Stimulated activated memory B cell treated with anti-CD40 and anti-IgM and Interleukin-4, amounts not matched to agents 10 μg/mL and 1 μg/mL and 100 μg/mL, for 72 hours (primary cell): ENCODE data around the gene ARMC2.

Experiments
- ATAC-seq: fragments of 150-1000 bp; cut with Tn5 transposase; 2 replicates; pipeline ENCODE4 v1.10.0; 2021
- H3K27ac Mint-ChIP-seq: one replicate; pipeline ENCODE4 v1.8.0; 2022; ENCODE audit warnings: mild to moderate bottlenecking, mixed read lengths
- H3K27me3 Mint-ChIP-seq: one replicate; pipeline ENCODE4 v1.8.0; 2022; ENCODE audit warnings: mixed read lengths
- H3K36me3 Mint-ChIP-seq: one replicate; pipeline ENCODE4 v1.8.0; 2022; ENCODE audit warnings: mixed read lengths
- H3K4me1 Mint-ChIP-seq: one replicate; pipeline ENCODE4 v1.8.0; 2022; ENCODE audit warnings: mixed read lengths
- H3K4me3 Mint-ChIP-seq: one replicate; pipeline ENCODE4 v1.8.0; 2022; ENCODE audit warnings: mild to moderate bottlenecking, moderate library complexity, mixed read lengths
- H3K9me3 Mint-ChIP-seq: one replicate; pipeline ENCODE4 v1.8.0; 2022; ENCODE audit warnings: mixed read lengths

The ARMC2 gene

GRCh38 chr6:109009236-109009961 lies 161.2 kb downstream of the ARMC2 start:
- ATAC-seq = peak; percentile 98
- Mint-ChIP-seq H3K36me3 (no peaks in the 10 kb centered on the region), H3K27ac (peak overlapping the region; percentile 85), H3K4me1 (peaks cover 46% of the 10 kb centered on the region), H3K4me3 (peak overlapping the region; percentile 90), H3K9me3 (no peaks in the 10 kb centered on the region), H3K27me3 (no peaks in the 10 kb centered on the region)

DNA sequence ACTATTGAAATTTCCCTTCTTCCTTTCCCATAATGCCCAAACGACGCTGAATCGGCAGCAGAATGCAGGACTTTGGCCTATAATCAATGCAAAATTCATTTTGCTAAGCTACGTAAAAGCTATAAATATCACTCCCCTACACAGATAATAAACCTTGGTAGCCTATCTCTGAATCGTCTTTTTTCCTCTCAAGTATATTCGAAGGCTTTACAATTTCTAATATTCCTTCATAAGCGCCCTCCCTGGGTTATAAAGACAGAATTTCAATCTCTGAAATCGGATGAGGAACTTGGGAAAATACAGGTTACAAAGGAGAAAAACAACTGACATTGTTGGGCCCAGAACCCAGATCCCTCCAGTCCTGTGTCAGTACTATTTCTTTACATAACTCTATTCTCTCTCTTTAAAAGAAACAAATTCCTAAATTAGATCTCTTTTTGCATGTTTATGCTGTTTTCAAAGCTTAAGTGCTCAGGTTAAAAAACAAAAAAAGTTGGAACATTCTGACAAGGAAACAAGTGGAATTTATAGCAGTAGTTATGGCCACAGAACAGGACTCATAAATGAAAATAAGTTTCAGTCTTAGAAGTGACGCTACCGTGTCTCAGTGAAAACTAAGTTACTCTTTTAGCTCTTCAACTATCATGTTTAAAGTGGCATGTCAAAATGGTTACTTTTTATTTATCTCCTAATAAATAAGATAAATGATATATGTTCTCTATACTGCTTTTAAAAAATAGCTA lies 161.9 kb downstream of the ARMC2 start:
- ATAC-seq = no peak
- Mint-ChIP-seq H3K27ac (peak overlapping the region; percentile 85), H3K9me3 (no peaks in the 10 kb centered on the region), H3K27me3 (no peaks in the 10 kb centered on the region), H3K4me1 (peaks cover 52% of the 10 kb centered on the region), H3K4me3 (peak overlapping the region; percentile 90), H3K36me3 (no peaks in the 10 kb centered on the region)

DNA sequence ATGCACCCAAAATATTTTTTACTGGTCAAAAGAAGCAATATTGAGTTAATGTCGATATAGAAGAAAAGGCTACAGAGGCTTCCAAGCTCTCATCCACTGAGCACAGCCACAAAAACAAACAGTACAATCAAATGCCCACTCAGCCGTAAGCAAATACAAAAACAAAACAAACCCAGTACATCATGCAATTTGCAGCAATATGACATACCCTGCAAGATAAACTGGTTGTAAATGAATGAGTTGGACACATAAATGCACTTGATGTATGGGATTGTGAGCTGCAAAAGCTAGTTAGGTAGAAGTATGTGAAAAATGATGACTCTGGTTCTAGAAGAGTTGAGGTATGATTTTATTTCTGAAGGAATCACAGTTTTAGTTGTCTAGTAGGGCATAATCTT lies 162.5 kb downstream of the ARMC2 start:
- H3K27me3 Mint-ChIP-seq = no peaks in the 10 kb centered on the region
- no peak for ATAC-seq
- no peaks in the 10 kb centered on the region for H3K9me3 Mint-ChIP-seq
- peaks cover 57% of the 10 kb centered on the region for H3K4me1 Mint-ChIP-seq
- peak overlapping the region; percentile 85 for H3K27ac Mint-ChIP-seq
- H3K4me3 Mint-ChIP-seq = no peak overlapping the region
- H3K36me3 Mint-ChIP-seq = no peaks in the 10 kb centered on the region

DNA sequence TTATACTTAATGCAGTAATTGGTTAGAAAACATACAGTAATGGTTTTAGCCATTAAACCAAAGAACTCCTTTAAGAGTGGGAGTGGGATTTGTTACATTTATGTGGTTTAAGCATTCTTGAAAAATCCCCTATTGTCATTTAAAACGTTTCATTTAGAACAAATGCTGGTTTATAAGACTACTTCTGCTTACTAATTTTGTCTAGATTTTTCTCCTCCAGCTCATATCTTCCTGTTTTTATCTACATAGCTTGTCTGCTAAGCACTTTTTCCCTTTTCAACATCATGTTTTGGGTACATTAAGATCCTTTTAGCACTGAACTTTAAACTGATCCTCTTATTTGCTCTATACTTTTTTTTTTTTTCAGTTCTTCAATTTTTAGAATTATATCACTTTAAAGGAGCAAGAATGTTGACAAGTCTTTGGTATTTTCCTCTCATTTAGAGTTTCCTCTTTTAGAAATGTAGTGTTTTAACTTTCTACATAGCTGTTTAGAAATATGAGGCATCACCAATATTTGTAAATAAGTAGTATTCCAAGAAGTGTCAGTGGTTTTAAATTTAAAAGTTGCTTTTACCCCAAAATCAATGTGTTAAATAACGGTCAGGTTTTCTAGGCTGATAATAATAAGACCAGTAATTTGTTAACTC lies 165.6 kb downstream of the ARMC2 start:
- H3K9me3 Mint-ChIP-seq = no peaks in the 10 kb centered on the region
- no peak overlapping the region for H3K4me3 Mint-ChIP-seq
- H3K27me3 Mint-ChIP-seq = no peaks in the 10 kb centered on the region
- H3K27ac Mint-ChIP-seq = peak overlapping the region; percentile 47
- peaks cover 42% of the 10 kb centered on the region for H3K4me1 Mint-ChIP-seq
- H3K36me3 Mint-ChIP-seq = no peaks in the 10 kb centered on the region
- no peak for ATAC-seq

DNA sequence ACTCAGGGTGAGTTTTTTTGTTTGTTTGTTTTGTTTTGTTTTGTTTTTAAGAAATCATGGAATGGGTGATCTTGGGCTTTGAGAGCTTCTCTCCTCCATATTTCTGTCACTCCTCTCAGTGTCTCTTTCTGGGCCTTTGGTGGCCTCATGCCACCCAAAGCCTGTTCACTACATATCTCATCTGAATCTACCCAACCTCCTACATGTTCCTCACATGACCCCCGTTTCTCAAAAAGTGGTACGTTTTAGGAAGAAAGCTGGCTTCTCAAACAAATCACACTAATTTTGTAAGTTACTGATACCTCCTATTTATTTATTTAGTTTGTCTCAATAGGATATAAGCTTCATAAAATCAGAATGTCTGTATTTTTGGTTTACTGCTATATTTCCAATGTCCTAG lies 166.4 kb downstream of the ARMC2 start:
- Mint-ChIP-seq H3K36me3 (no peaks in the 10 kb centered on the region), H3K4me1 (peaks cover 46% of the 10 kb centered on the region), H3K27me3 (no peaks in the 10 kb centered on the region), H3K9me3 (no peaks in the 10 kb centered on the region), H3K4me3 (no peak overlapping the region), H3K27ac (peak overlapping the region; percentile 47)
- no peak for ATAC-seq

GRCh38 chr6:109015176-109015575 lies 167.0 kb downstream of the ARMC2 start:
- no peak for ATAC-seq
- H3K27me3 Mint-ChIP-seq = no peaks in the 10 kb centered on the region
- H3K36me3 Mint-ChIP-seq = no peaks in the 10 kb centered on the region
- H3K4me1 Mint-ChIP-seq = peaks cover 42% of the 10 kb centered on the region
- no peaks in the 10 kb centered on the region for H3K9me3 Mint-ChIP-seq
- H3K4me3 Mint-ChIP-seq = no peak overlapping the region
- H3K27ac Mint-ChIP-seq = peak overlapping the region; percentile 47

GRCh38 chr6:109019911-109020310 lies 171.7 kb downstream of the ARMC2 start:
- Mint-ChIP-seq H3K4me3 (no peak overlapping the region), H3K4me1 (peaks cover 25% of the 10 kb centered on the region), H3K36me3 (no peaks in the 10 kb centered on the region), H3K9me3 (no peaks in the 10 kb centered on the region), H3K27me3 (no peaks in the 10 kb centered on the region), H3K27ac (no peak overlapping the region)
- ATAC-seq = no peak

DNA sequence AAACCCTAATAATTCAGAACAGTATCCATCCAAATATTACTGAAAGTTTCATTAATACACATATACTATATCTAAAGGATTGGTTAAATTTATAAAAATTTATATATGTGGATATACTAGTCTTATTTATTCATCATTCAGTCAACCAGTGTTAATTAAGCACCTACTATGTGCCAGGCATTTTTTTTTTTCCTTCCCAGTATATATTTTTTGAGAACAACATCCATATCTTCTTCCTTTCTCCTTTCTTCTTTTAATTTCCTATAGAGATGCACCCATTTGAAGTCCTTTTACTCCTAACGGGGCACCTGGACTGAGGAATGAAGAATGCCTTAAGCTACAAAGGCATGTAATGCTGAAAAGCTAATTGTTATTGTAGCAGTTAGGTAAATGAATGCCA lies 173.6 kb downstream of the ARMC2 start:
- Mint-ChIP-seq H3K27ac (no peak overlapping the region), H3K4me3 (no peak overlapping the region), H3K4me1 (peaks cover 24% of the 10 kb centered on the region), H3K9me3 (peaks cover 3% of the 10 kb centered on the region), H3K27me3 (no peaks in the 10 kb centered on the region), H3K36me3 (no peaks in the 10 kb centered on the region)
- ATAC-seq = no peak

- Mint-ChIP-seq H3K9me3 (peaks cover 3% of the 10 kb centered on the region), H3K27ac (no peak overlapping the region), H3K4me1 (peaks cover 24% of the 10 kb centered on the region), H3K27me3 (no peaks in the 10 kb centered on the region), H3K36me3 (no peaks in the 10 kb centered on the region), H3K4me3 (no peak overlapping the region)
- ATAC-seq = no peak
These were observed 175.2 kb downstream of the ARMC2 start for GRCh38 chr6:109023356-109023925.
